HG03558 (cell line): Measurements from ENCODE around the gene LRRC25.
"Not testable (repeated sequence)": the region's sequence is repeated elsewhere in the genome, so short reads cannot be mapped to it uniquely, and the experiment has no call there.

Experiments
- ATAC-seq: cut with Tn5 transposase; IDR thresholded peaks from one replicate; pipeline ENCODE4 v1.9.1; 2021; ENCODE audit warnings: moderate number of reproducible peaks; ENCODE audit not compliant: unreplicated experiment; ENCODE audit errors: extremely low read depth

Gene LRRC25

GRCh38 chr19:18412610-18413239 lies 15.3 kb upstream of the LRRC25 start:
- no peak for ATAC-seq

- no peak for ATAC-seq
Observed at GRCh38 chr19:18408053-18408476, 10.6 kb upstream of the LRRC25 start.

- ATAC-seq, result no peak
Observed at GRCh38 chr19:18406749-18407148, 9.3 kb upstream of the LRRC25 start.

DNA sequence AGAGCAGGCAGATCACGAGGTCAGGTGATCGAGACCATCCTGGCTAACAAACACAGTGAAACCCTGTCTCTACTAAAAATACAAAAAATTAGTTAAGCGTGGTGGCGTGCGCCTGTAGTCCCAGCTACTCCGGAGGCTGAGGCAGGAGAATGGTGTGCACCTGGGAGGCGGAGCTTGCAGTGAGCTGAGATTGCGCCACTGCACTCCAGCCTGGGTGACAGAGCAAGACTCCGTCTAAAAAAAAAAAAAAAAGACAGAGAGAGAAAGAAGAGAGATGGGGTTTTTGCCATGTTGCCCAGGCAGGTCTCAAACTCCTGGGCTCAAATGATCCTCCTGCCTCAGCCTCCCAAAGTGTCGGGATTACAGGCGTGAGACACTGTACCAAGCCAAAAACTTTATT lies 8.3 kb upstream of the LRRC25 start:
- not testable (repeated sequence) for ATAC-seq

DNA sequence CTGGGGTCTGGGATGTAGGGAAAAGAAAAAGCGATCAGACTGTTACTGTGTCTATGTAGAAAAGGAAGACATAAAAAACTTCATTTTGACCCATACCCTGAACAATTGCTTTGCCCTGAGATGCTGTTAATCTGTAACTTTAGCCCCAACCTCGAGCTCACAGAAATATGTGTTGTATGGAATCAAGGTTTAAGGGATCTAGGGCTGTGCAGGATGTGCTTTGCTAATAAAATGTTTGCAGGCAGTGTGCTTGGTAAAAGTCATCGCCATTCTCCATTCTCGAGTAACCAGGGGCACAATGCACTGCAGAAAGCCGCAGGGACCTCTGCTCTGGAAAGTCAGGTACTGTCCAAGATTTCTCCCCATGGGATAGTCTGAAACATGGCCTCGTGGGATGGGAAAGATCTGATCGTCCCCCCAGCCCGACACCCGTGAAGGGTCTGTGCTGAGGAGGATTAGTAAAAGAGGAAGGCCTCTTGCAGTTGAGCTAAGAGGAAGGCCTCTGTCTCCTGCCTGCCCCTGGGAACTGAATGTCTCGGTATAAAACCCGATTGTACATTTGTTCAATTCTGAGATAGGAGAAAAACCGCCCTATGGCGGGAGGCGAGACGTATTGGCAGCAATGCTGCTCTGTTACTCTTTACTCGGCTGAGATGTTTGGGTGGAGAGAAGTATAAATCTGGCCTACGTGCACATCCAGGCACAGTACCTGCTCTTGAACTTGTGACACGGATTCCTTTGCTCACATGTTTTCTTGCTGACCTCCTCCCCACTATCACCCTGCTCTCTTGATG lies 5.2 kb upstream of the LRRC25 start:
- not testable (repeated sequence) for ATAC-seq

DNA sequence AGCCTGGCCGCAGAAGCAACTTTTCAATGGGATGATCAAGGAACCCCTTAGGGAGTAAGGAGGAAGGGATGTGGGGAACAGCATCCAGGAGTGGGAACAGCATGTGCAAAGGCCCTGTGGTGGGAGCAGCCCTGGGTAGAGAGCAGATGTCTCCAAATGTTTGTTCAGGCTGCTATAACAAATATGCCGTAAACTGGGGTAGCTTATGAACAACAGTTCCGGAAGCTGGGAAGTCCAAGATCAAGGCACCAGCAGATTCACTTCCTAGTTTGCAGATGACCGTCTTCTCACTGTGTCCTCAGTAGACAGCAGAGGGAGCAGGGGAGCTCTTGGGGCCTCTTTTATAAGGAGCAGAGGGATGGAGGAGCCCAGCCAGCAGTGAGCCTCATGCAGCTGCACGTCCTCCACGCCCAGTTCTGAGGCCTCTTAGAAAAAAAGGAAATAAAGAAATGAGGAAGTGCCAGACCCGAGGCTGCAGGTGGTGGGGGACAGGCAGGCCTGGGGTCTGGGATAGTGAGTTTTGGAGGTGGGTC lies 4.2 kb upstream of the LRRC25 start:
- ATAC-seq, result no peak

DNA sequence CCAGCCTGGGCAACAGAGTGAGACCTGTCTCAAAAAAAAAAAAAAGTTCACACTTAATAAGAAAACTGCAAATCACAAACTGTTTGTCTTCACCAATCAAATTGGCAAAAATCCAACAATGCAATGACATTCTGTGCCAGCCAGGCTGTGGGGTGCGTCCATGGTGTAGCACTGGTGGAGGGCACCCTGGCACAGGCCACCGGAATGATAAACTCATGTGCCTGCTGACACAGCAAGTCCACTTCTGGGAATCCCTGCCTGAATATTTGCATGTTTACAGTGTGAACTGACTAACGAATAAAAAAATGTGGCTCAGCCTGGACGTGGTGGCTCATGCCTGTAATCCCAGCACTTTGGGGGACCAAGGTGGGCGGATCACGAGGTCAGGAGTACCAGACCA lies 1.6 kb upstream of the LRRC25 start:
- ATAC-seq, result no peak

DNA sequence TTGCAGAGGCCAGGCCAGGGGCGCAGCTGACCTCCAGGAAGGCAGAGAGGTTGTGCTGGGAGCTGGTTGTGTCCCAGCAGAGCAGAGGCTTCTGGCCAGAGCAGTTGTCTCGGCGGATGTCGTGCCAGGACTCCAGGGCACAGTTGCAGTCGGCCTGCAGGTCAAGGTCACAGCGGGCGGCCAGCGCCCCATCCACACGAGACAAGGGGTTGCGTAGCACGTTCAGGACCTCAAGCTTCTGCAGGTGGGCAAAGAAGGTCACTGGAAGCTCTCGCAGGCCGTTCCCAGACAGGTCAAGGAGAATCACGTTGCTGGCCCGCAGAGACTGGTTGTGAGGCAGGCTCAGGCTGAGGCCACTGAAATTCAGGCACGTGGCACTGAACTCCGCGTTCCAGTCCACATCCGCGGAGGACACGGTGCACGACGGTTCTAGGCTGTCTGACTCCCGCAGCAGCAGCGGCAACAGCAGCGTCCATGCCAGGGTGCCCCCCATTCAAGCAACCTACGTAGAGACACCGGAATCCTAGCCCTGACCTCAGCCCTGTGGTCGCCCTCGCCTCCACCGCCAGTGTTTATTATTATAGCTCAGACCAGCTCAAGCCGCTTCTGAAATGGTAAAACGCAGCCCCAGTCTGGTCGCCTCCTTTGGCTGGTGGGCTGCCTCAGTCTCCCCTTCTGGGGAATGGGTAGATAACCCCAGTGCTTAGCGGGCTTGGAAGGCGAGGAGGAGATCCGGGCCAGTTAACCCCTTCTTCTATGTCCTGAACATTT lies 766 bp downstream of the LRRC25 start:
- ATAC-seq, result no peak

- no peak for ATAC-seq
Observed at GRCh38 chr19:18393836-18394235, 3.6 kb downstream of the LRRC25 start.

DNA sequence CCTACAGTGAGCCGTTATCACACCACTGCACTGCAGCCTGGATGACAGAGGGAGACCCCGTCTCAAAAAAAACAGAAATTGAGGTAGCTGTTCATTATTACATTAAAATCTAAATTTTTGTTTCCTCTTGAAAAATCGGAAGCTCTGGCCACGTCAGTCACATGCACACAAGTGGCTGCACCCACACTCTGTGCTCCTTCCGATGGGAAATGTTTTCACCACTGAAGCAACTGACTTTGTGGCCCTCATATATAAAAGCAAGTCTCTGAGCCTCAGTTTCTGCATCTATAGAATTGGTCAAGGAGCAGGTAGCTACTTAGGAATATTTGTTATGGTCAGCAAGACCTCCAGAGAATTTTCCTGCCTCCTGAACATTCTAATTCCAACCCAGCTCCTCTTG lies 4.5 kb downstream of the LRRC25 start:
- no peak for ATAC-seq

DNA sequence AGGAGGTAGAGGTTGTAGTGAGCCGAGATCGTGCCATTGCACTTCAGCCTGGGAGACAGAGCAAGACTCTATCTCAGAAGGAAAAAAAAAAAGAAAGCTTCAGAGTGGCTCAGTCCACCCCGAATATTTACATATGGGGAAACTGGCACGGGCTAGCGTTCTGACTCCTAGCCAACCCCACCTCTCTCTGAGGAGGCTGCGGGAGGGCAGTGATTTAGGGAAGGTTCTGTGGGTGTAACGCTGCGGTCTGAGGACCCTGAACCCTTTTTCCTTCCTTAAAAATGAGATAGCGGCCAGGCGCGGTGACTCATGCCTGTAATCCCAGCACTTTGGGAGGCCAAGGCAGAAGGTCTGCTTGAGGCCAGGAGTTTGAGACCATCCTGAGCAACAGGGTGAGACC lies 5.0 kb downstream of the LRRC25 start:
- ATAC-seq, result no peak

GRCh38 chr19:18391509-18392075 lies 5.8 kb downstream of the LRRC25 start:
- no peak for ATAC-seq

GRCh38 chr19:18390065-18390907 lies 7.1 kb downstream of the LRRC25 start:
- no peak for ATAC-seq

DNA sequence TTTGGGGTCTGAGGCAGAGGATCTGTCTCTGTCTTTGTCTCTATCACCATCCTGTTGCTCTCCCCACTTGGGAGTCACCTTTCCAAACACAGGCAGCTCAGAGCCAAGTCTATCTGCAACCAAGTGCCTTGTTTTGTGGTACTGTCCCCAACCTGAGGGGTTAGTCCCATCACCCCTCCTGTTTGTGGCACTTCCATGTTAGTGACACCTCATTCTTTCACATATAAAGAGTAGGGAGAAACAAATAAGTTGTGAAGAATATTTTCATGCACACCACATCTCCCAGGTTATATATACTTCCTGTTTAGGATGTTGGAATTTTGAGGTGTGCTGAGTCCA lies 7.7 kb downstream of the LRRC25 start:
- no peak for ATAC-seq

DNA sequence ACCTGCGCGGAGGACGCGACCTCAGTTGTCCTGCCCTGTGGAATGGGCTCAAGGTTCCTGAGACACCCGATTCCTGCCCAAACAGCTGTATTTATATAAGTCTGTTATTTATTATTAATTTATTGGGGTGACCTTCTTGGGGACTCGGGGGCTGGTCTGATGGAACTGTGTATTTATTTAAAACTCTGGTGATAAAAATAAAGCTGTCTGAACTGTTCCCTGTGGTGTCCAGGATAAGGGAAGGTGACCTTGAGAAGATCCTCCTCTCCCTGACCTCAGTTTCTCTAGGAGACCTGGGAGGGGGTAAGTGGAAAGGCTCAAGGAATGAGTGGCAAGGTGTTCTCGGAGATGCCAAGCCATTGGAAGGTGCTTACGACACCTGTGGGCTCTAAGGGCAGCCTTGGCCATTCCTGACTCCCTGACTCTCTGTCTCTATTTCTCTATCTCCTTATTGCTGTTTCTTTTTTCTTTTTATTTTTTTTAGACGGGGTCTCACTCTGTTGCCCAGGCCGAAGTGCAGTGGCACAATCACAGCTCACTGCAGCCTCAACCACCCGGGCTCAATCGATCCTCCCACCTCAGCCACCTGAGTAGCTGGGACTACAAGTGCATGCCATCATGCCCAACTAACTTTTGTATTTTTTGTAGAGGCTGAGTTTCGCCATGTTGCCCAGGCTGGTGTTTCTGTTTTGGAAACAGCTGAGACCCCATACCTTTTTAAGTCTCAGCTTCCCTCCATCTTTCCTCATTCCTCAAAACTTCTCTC lies 8.3 kb downstream of the LRRC25 start:
- no peak for ATAC-seq

- ATAC-seq, result no peak
Observed at GRCh38 chr19:18388100-18388959, 9.1 kb downstream of the LRRC25 start.

GRCh38 chr19:18386543-18387271 lies 10.7 kb downstream of the LRRC25 start:
- ATAC-seq, result no peak
